Measurements from ENCODE around the gene ERI2. TPM values are rescaled to one million over a fixed set of nuclear protein-coding genes. Genes with fewer than 3 reads are reported as not detected.

ERI2 gene
- 31.0 and 32.3 TPM in 2 replicates for total RNA-seq

GRCh38 chr16:20806168-20807050 is at the start of gene ERI2, which contains the start of gene REXO5:
Gene ERI2 (minus strand): TSS chr16:20806472. CDS start chr16:20806430, 42 bp downstream.
Gene REXO5 (plus strand): TSS chr16:20806527. CDS start chr16:20806954, 427 bp downstream.

GRCh38 chr16:20763461-20764232 is 42.6 kb downstream of the ERI2 start, which contains the start of gene ACSM3:
Gene ACSM3 (plus strand): TSS chr16:20764014. CDS start chr16:20770035, 6,021 bp downstream.

Small RNAs within 50 kb of the gene (small RNA-seq; reads per million reads assigned to genes)
- gene RF00618 (not detected), gene RNU6-944P (0.12 reads per million)

Other genes with a start within 250 kb of the ERI2 start
- gene ACSM2B, start 230.1 kb downstream of the ERI2 start, total RNA-seq, result not detected in 2 replicates
- gene ACSM1, start 108.8 kb downstream of the ERI2 start, total RNA-seq, result under 0.01 and 0.54 TPM in 2 replicates
- 73.0 and 82.1 TPM in 2 replicates for gene THUMPD1, start 64.7 kb downstream of the ERI2 start, total RNA-seq
- gene ACSM3, start 42.5 kb downstream of the ERI2 start, total RNA-seq, result 1.8 and 5.9 TPM in 2 replicates
- 6.8 and 13.7 TPM in 2 replicates for gene REXO5, start 55 bp upstream of the ERI2 start, total RNA-seq
- gene DCUN1D3, start 93.9 kb upstream of the ERI2 start, total RNA-seq, result 22.0 and 38.0 TPM in 2 replicates
- gene LYRM1, start 94.3 kb upstream of the ERI2 start, total RNA-seq, result 26.7 and 32.2 TPM in 2 replicates

Measured in placental epithelial cell (primary cell).